G401.6 (cell line): ENCODE results near the gene WNT7B.
A peak's percentile ranks its signal among the peaks of the same experiment; 100 is the strongest.

ENCODE experiments used
- FAIRE-seq: peaks from 2 replicates; lab custom pipeline; 2012; peaks lifted over from hg19 to GRCh38; lab: Jason Lieb, UNC

WNT7B gene

GRCh38 chr22:45995405-45996101 lies 18.6 kb upstream of the WNT7B start:
- no peak for FAIRE-seq

GRCh38 chr22:45994491-45995404 lies 17.8 kb upstream of the WNT7B start:
- peak; percentile 3 for FAIRE-seq

- FAIRE-seq: no peak
Measured at GRCh38 chr22:45993841-45994240, 16.9 kb upstream of the WNT7B start.

GRCh38 chr22:45993143-45993692 lies 16.3 kb upstream of the WNT7B start:
- FAIRE-seq: no peak

GRCh38 chr22:45992737-45993136 lies 15.8 kb upstream of the WNT7B start:
- no peak for FAIRE-seq

GRCh38 chr22:45991098-45991497 lies 14.1 kb upstream of the WNT7B start:
- no peak for FAIRE-seq

- no peak for FAIRE-seq
Measured at GRCh38 chr22:45987136-45987861, 10.3 kb upstream of the WNT7B start.

GRCh38 chr22:45984316-45984916 lies 7.5 kb upstream of the WNT7B start:
- FAIRE-seq: no peak

GRCh38 chr22:45983797-45984196 lies 6.8 kb upstream of the WNT7B start:
- no peak for FAIRE-seq

- no peak for FAIRE-seq
Measured at GRCh38 chr22:45980761-45981160, 3.8 kb upstream of the WNT7B start.

- no peak for FAIRE-seq
Measured at GRCh38 chr22:45980268-45980570, 3.3 kb upstream of the WNT7B start.

GRCh38 chr22:45978275-45978713 lies 1.3 kb upstream of the WNT7B start:
- no peak for FAIRE-seq

GRCh38 chr22:45977551-45978274 lies 751 bp upstream of the WNT7B start:
- no peak for FAIRE-seq

GRCh38 chr22:45976254-45977002 lies 534 bp downstream of the WNT7B start:
- FAIRE-seq: no peak

- FAIRE-seq: no peak
Measured at GRCh38 chr22:45975164-45976161, 1.5 kb downstream of the WNT7B start.

- FAIRE-seq: no peak
Measured at GRCh38 chr22:45974498-45974897, 2.5 kb downstream of the WNT7B start.

- no peak for FAIRE-seq
Measured at GRCh38 chr22:45972889-45973253, 4.1 kb downstream of the WNT7B start.

- FAIRE-seq: no peak
Measured at GRCh38 chr22:45972091-45972888, 4.7 kb downstream of the WNT7B start.
